HG03045 (cell line): ENCODE results near the gene PUM1.

Source experiments
- ATAC-seq: cut with Tn5 transposase; IDR thresholded peaks from one replicate; pipeline ENCODE4 v1.9.1; 2021; ENCODE audit warnings: mild to moderate bottlenecking, moderate library complexity; ENCODE audit not compliant: unreplicated experiment

Gene PUM1

GRCh38 chr1:30930631-30931173, 134.8 kb downstream of the PUM1 start:
- ATAC-seq, result no peak

- ATAC-seq, result no peak
Observed at GRCh38 chr1:30929944-30930525, 135.5 kb downstream of the PUM1 start.

GRCh38 chr1:30929135-30929889, 136.2 kb downstream of the PUM1 start:
- ATAC-seq, result no peak

- no peak for ATAC-seq
Observed at GRCh38 chr1:30928789-30929134, 136.8 kb downstream of the PUM1 start.

GRCh38 chr1:30928171-30928570, 137.3 kb downstream of the PUM1 start:
- no peak for ATAC-seq

- no peak for ATAC-seq
Observed at GRCh38 chr1:30927448-30927847, 138.1 kb downstream of the PUM1 start.

- ATAC-seq, result no peak
Observed at GRCh38 chr1:30923597-30923996, 141.9 kb downstream of the PUM1 start.

GRCh38 chr1:30920827-30921226, 144.7 kb downstream of the PUM1 start:
- ATAC-seq, result no peak

- ATAC-seq, result no peak
Observed at GRCh38 chr1:30919025-30919881, 146.3 kb downstream of the PUM1 start.

- ATAC-seq, result no peak
Observed at GRCh38 chr1:30916296-30916695, 149.2 kb downstream of the PUM1 start.

- no peak for ATAC-seq
Observed at GRCh38 chr1:30915491-30916230, 149.9 kb downstream of the PUM1 start.

- ATAC-seq, result no peak
Observed at GRCh38 chr1:30914931-30915330, 150.6 kb downstream of the PUM1 start.

GRCh38 chr1:30914587-30914922, 151.0 kb downstream of the PUM1 start:
- no peak for ATAC-seq

- ATAC-seq, result no peak
Observed at GRCh38 chr1:30912913-30913652, 152.4 kb downstream of the PUM1 start.

- no peak for ATAC-seq
Observed at GRCh38 chr1:30912224-30912623, 153.3 kb downstream of the PUM1 start.

- ATAC-seq, result no peak
Observed at GRCh38 chr1:30911059-30911954, 154.2 kb downstream of the PUM1 start.

- ATAC-seq, result no peak
Observed at GRCh38 chr1:30909365-30910068, 156.0 kb downstream of the PUM1 start.

GRCh38 chr1:30908696-30909364, 156.7 kb downstream of the PUM1 start, which contains the start of gene SDC3:
TSS of gene SDC3 (minus strand) at chr1:30908758. CDS start at chr1:30908586, 172 bp downstream.
- no peak for ATAC-seq
